Right ventricle myocardium inferior (tissue), 1 donor: ENCODE measurements around the gene TMCC2. TPM values are rescaled to one million over a fixed set of nuclear protein-coding genes. Genes with fewer than 3 reads are reported as not detected.

Source experiments
- ATAC-seq: fragments of 200-7000 bp; cut with Tn5 transposase; one replicate; pipeline ENCODE4 v1.9.1; 2020; ENCODE audit warnings: mild to moderate bottlenecking, moderate library complexity
- DNase-seq: peaks from one replicate; pipeline ENCODE4 v3.0.0; 2021; ENCODE audit errors: missing footprints
- intact Hi-C: fragments of 100-400 bp; cut with DNase I; formaldehyde crosslinking; loops from one replicate; pipeline ENCODE4 v1.11.0; 2022
- total RNA-seq: library from RNA; stranded (reverse); fragmentation: NEBNext Ultra II Directional; extraction: Animal tissue kit (Norgen Biotek cat#: 25700); gene quantifications from one replicate; pipeline ENCODE4 v1.2.1, GENCODE V29; 2021
- donor health status: DM: no; HTN: yes; CAD: no; lungs with severe emphysema.

Gene TMCC2
- total RNA-seq, 1 donor from 2014 or later: 1.2 TPM

GRCh38 chr1:205255941-205256780, 28.4 kb downstream of the TMCC2 start:
- peak; percentile 93 for ATAC-seq
- intact Hi-C loops: loop anchor here (1.0 to 5.0 kb wide), 5 partner anchors 27 to 279 kb away; no protein-coding TSS in a partner anchor

GRCh38 chr1:205256951-205257625, 29.3 kb downstream of the TMCC2 start:
- intact Hi-C loops: loop anchor here (1.0 to 5.0 kb wide), 5 partner anchors 28 to 280 kb away; no protein-coding TSS in a partner anchor
- DNase-seq (no peak), ATAC-seq (no peak)

More at GRCh38 chr1:205255941-205256780, 28.4 kb downstream of the TMCC2 start:
- DNase-seq: peak; percentile 92

- intact Hi-C loops: loop anchor here (2.0 to 5.0 kb wide), 4 partner anchors 29 to 280 kb away; no protein-coding TSS in a partner anchor
- ATAC-seq (no peak), DNase-seq (no peak)
Observed at GRCh38 chr1:205257735-205258134, 30.0 kb downstream of the TMCC2 start.

- DNase-seq (no peak), ATAC-seq (no peak)
- intact Hi-C loops: loop anchor here (5.0 kb wide), 2 partner anchors 116 to 281 kb away; no protein-coding TSS in a partner anchor
Observed at GRCh38 chr1:205258261-205258691, 30.5 kb downstream of the TMCC2 start.

- ATAC-seq: no peak
- DNase-seq: no peak
- intact Hi-C loops: loop anchor here (5.0 kb wide), 2 partner anchors 116 to 281 kb away; no protein-coding TSS in a partner anchor
Observed at GRCh38 chr1:205258719-205259118, 31.0 kb downstream of the TMCC2 start.

GRCh38 chr1:205259324-205259832, 31.6 kb downstream of the TMCC2 start:
- intact Hi-C loops: loop anchor here (5.0 kb wide), 2 partner anchors 117 to 282 kb away; no protein-coding TSS in a partner anchor
- no peak for DNase-seq
- ATAC-seq: peak; percentile 12

- intact Hi-C loops: loop anchor here (5.0 kb wide), 2 partner anchors 118 to 283 kb away; no protein-coding TSS in a partner anchor
- ATAC-seq (no peak), DNase-seq (no peak)
Observed at GRCh38 chr1:205259998-205260397, 32.3 kb downstream of the TMCC2 start.

GRCh38 chr1:205260948-205261732, 33.4 kb downstream of the TMCC2 start:
- no peak for DNase-seq
- no peak for ATAC-seq
- intact Hi-C loops: no loop called here

- ATAC-seq: no peak
Observed at GRCh38 chr1:205261946-205262691, 34.4 kb downstream of the TMCC2 start.

GRCh38 chr1:205262731-205263171, 35.0 kb downstream of the TMCC2 start:
- intact Hi-C loops: no loop called here
- DNase-seq: no peak
- no peak for ATAC-seq

More at GRCh38 chr1:205261946-205262691, 34.4 kb downstream of the TMCC2 start:
- no peak for DNase-seq
- intact Hi-C loops: no loop called here

- intact Hi-C loops: no loop called here
- ATAC-seq: no peak
- DNase-seq: no peak
Observed at GRCh38 chr1:205263580-205264190, 35.9 kb downstream of the TMCC2 start.

GRCh38 chr1:205266611-205267305, 39.0 kb downstream of the TMCC2 start:
- DNase-seq: no peak
- no peak for ATAC-seq

GRCh38 chr1:205267306-205267902, 39.7 kb downstream of the TMCC2 start:
- ATAC-seq (no peak), DNase-seq (no peak)

More at GRCh38 chr1:205266611-205267305, 39.0 kb downstream of the TMCC2 start:
- intact Hi-C loops: no loop called here

GRCh38 chr1:205268846-205269680, 41.3 kb downstream of the TMCC2 start:
- intact Hi-C loops: no loop called here
- no peak for DNase-seq

More at GRCh38 chr1:205267306-205267902, 39.7 kb downstream of the TMCC2 start:
- intact Hi-C loops: no loop called here

GRCh38 chr1:205269711-205270110, 42.0 kb downstream of the TMCC2 start:
- intact Hi-C loops: no loop called here
- ATAC-seq (no peak), DNase-seq (no peak)

More at GRCh38 chr1:205268846-205269680, 41.3 kb downstream of the TMCC2 start:
- ATAC-seq: no peak
